Measurements from ENCODE around the gene CTNNA3. TPM values are rescaled to one million over a fixed set of nuclear protein-coding genes. Genes with fewer than 3 reads are reported as not detected.

The CTNNA3 gene
- total RNA-seq, 1 experiment from 2014 or later = 0.02 TPM

- Mint-ChIP-seq H3K36me3 (ENCODE audit: insufficient read depth, unreplicated experiment) (no peaks in the 10 kb centered on the region), H3K27me3 (ENCODE audit: insufficient read depth, unreplicated experiment) (no peaks in the 10 kb centered on the region), H3K9me3 (ENCODE audit: unreplicated experiment) (no peaks in the 10 kb centered on the region), H3K4me3 (ENCODE audit: unreplicated experiment) (no peak overlapping the region), H3K27ac (ENCODE audit: low read depth, unreplicated experiment) (no peak overlapping the region), H3K4me1 (ENCODE audit: insufficient read depth, unreplicated experiment) (no peaks in the 10 kb centered on the region)
- POLR2A ChIA-PET = no interaction called here
- TF ChIP-seq CTCF (IDR thresholded peaks at IDR 0.05; ENCODE audit: unreplicated experiment) = no peak
- intact Hi-C loops (cut with micrococcal nuclease) = no loop called here
- no TSS peak for BruUV-seq (replicated peaks)
- CTCF ChIA-PET = no interaction called here
- no peak for DNase-seq (ENCODE audit: unreplicated experiment)
These were observed 1281.1 kb downstream of the CTNNA3 start for GRCh38 chr10:66414943-66415342.

- H3K27ac Mint-ChIP-seq (ENCODE audit: low read depth, unreplicated experiment) = no peak overlapping the region
- no peak for DNase-seq (ENCODE audit: unreplicated experiment)
- intact Hi-C loops (cut with micrococcal nuclease) = no loop called here
- BruUV-seq (replicated peaks) = no TSS peak
- no peaks in the 10 kb centered on the region for H3K36me3 Mint-ChIP-seq (ENCODE audit: insufficient read depth, unreplicated experiment)
- no peak overlapping the region for H3K4me3 Mint-ChIP-seq (ENCODE audit: unreplicated experiment)
- H3K27me3 Mint-ChIP-seq (ENCODE audit: insufficient read depth, unreplicated experiment) = no peaks in the 10 kb centered on the region
- ChIA-PET CTCF (no interaction called here), POLR2A (no interaction called here)
- no peaks in the 10 kb centered on the region for H3K4me1 Mint-ChIP-seq (ENCODE audit: insufficient read depth, unreplicated experiment)
- TF ChIP-seq CTCF (IDR thresholded peaks at IDR 0.05; ENCODE audit: unreplicated experiment) = no peak
- no peaks in the 10 kb centered on the region for H3K9me3 Mint-ChIP-seq (ENCODE audit: unreplicated experiment)
These were observed 1290.4 kb downstream of the CTNNA3 start for GRCh38 chr10:66405566-66405965.

GRCh38 chr10:66398669-66399068 lies 1297.3 kb downstream of the CTNNA3 start:
- Mint-ChIP-seq H3K4me3 (ENCODE audit: unreplicated experiment) (no peak overlapping the region), H3K4me1 (ENCODE audit: insufficient read depth, unreplicated experiment) (no peaks in the 10 kb centered on the region), H3K36me3 (ENCODE audit: insufficient read depth, unreplicated experiment) (no peaks in the 10 kb centered on the region), H3K9me3 (ENCODE audit: unreplicated experiment) (no peaks in the 10 kb centered on the region), H3K27me3 (ENCODE audit: insufficient read depth, unreplicated experiment) (no peaks in the 10 kb centered on the region), H3K27ac (ENCODE audit: low read depth, unreplicated experiment) (no peak overlapping the region)
- intact Hi-C loops (cut with micrococcal nuclease) = no loop called here
- no peak for DNase-seq (ENCODE audit: unreplicated experiment)
- BruUV-seq (replicated peaks) = no TSS peak
- CTCF ChIA-PET = no interaction called here
- TF ChIP-seq CTCF (IDR thresholded peaks at IDR 0.05; ENCODE audit: unreplicated experiment) = no peak
- POLR2A ChIA-PET = no interaction called here

- Mint-ChIP-seq H3K4me1 (ENCODE audit: insufficient read depth, unreplicated experiment) (no peaks in the 10 kb centered on the region), H3K9me3 (ENCODE audit: unreplicated experiment) (no peaks in the 10 kb centered on the region), H3K4me3 (ENCODE audit: unreplicated experiment) (no peak overlapping the region), H3K27ac (ENCODE audit: low read depth, unreplicated experiment) (no peak overlapping the region), H3K27me3 (ENCODE audit: insufficient read depth, unreplicated experiment) (no peaks in the 10 kb centered on the region), H3K36me3 (ENCODE audit: insufficient read depth, unreplicated experiment) (no peaks in the 10 kb centered on the region)
- no TSS peak for BruUV-seq (replicated peaks)
- POLR2A ChIA-PET = no interaction called here
- DNase-seq (ENCODE audit: unreplicated experiment) = peak; percentile 9
- intact Hi-C loops (cut with micrococcal nuclease) = no loop called here
- TF ChIP-seq CTCF (IDR thresholded peaks at IDR 0.05; ENCODE audit: unreplicated experiment) = no peak
- CTCF ChIA-PET = interaction anchor here (0.6 kb wide), 1 partner anchor 10 kb away, joined by 4 read pairs; no protein-coding TSS in a partner anchor
These were observed 1301.5 kb downstream of the CTNNA3 start for GRCh38 chr10:66394342-66395063.
